Suprapubic skin (tissue), 4 donors: ENCODE data around the gene LPCAT3. TPM values are rescaled to one million over a fixed set of nuclear protein-coding genes. Genes with fewer than 3 reads are reported as not detected.

ENCODE experiments used
- DNase-seq, 2 donors: peaks; one replicate each; pipeline ENCODE4 v3.0.0-alpha.2; 2019; ENCODE audit warnings: low spot score in 2 of 2
- H3K27ac ChIP-seq: fragments of 200-600 bp; sonication (generic); one replicate; pipeline ENCODE4 v1.5.1; 2019
- H3K27me3 ChIP-seq: fragments of 200-600 bp; sonication (generic); one replicate; pipeline ENCODE4 v1.5.1; 2019
- H3K36me3 ChIP-seq: fragments of 200-600 bp; sonication (generic); one replicate; pipeline ENCODE4 v1.5.1; 2019
- H3K4me1 ChIP-seq: fragments of 200-600 bp; sonication (generic); one replicate; pipeline ENCODE4 v1.5.1; 2019
- H3K4me3 ChIP-seq: fragments of 200-600 bp; sonication (generic); one replicate; pipeline ENCODE4 v1.5.1; 2019; ENCODE audit warnings: mild to moderate bottlenecking
- H3K9me3 ChIP-seq: fragments of 200-600 bp; sonication (generic); one replicate; pipeline ENCODE4 v1.5.1; 2019
- EP300 ChIP-seq: sonication (generic); formaldehyde crosslinking; IDR thresholded peaks from one replicate; pipeline ENCODE4 v1.6.1; 2017; ENCODE audit warnings: antibody characterized with exemption
- POLR2A ChIP-seq, 2 donors: fragments of 450-650 bp; IDR thresholded peaks; one replicate each; pipeline ENCODE4 v1.6.1; 2017; ENCODE audit warnings: antibody characterized with exemption in 2 of 2, mild to moderate bottlenecking in 2 of 2, moderate library complexity in 2 of 2
- POLR2AphosphoS5 ChIP-seq, 3 donors: sonication (generic); formaldehyde crosslinking; IDR thresholded peaks; one replicate each; pipeline ENCODE4 v1.6.1; 2017; ENCODE audit warnings: antibody characterized with exemption in 3 of 3
- WGBS: methylation state at CpG from one replicate; pipeline ENCODE4 v1.1.5; 2018; 5-methylcytosine and 5-hydroxymethylcytosine counted together
- total RNA-seq, 4 donors: library from RNA; depleted of rRNA; stranded (reverse); fragments of >200 nt; gene quantifications; one replicate each; pipeline ENCODE4 v1.1.0, GENCODE V29; 2016
- TF ChIP-seq, protein P1 (sequence below), 2 donors: fragments of 200-600 bp in 1 of 2; fragments of 450-650 bp in 1 of 2; sonication (generic) in 1 of 2; IDR thresholded peaks; one replicate each; pipeline ENCODE4 v1.5.1; 2016 to 2019; ENCODE audit warnings: antibody characterized with exemption in 2 of 2, mild to moderate bottlenecking in 1 of 2, moderate library complexity in 1 of 2

The LPCAT3 gene
- total RNA-seq, 4 donors from 2014 or later, result 51.3 to 79.3 (median 56.8) TPM

DNA sequence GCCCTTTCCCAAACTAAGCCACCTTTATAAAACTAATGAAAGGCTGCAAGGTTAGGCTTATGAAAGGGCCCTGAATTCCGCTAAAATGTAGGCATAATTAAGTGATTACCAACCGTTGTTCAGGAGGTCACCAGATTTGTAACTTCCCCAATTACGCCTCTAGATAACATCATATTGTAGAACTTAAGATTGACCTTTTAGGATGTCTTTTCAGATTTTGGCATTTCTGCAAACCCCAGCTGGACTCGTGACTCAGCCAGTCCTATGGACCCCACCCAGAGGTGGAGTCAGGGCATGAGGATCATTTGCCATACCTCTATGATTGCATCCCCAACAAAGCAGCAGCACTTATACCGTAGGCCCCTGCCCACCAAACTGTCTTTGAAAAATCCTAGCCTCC is 3.7 kb upstream of the LPCAT3 start:
- TF ChIP-seq POLR2AphosphoS5 (IDR thresholded peaks at IDR 0.05) (no peak), POLR2A (IDR thresholded peaks at IDR 0.05) (no peak), EP300 (no peak)
- TF ChIP-seq, protein P1, sequence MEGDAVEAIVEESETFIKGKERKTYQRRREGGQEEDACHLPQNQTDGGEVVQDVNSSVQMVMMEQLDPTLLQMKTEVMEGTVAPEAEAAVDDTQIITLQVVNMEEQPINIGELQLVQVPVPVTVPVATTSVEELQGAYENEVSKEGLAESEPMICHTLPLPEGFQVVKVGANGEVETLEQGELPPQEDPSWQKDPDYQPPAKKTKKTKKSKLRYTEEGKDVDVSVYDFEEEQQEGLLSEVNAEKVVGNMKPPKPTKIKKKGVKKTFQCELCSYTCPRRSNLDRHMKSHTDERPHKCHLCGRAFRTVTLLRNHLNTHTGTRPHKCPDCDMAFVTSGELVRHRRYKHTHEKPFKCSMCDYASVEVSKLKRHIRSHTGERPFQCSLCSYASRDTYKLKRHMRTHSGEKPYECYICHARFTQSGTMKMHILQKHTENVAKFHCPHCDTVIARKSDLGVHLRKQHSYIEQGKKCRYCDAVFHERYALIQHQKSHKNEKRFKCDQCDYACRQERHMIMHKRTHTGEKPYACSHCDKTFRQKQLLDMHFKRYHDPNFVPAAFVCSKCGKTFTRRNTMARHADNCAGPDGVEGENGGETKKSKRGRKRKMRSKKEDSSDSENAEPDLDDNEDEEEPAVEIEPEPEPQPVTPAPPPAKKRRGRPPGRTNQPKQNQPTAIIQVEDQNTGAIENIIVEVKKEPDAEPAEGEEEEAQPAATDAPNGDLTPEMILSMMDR (IDR thresholded peaks at IDR 0.05), result no peak
- DNase-seq, result no peak
- Histone ChIP-seq H3K4me1 (peaks cover 19% of the 10 kb centered on the region), H3K27me3 (no peaks in the 10 kb centered on the region), H3K27ac (no peak overlapping the region), H3K4me3 (no peak overlapping the region), H3K36me3 (no peaks in the 10 kb centered on the region), H3K9me3 (no peaks in the 10 kb centered on the region)
- 64% methylated on average over 5 of the region's 5 CpGs for WGBS

DNA sequence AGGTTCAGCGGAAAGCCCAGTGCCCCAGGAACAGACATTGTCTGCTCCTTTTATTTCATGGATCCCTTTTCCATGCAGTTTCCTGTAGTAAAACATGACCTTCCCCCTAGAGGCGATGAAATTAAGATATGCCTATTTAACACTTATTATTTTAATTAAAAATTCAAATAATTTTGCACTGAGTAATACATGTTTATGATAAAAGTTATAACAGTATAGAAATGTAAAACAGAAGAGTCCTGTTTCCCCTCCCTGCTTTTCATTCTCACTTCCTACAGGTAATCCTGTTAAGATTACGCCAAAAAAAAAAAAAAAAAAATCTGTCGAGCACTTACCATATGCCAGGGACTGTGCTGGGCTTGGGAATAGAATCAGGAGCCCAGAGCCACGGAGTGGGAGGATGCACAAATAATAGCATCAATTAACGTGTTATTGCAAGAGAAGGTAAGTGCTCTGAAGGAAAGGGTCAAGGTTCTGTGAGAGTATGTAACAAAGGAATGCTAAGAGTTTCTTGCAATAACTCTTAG is 830 bp upstream of the LPCAT3 start:
- no peaks in the 10 kb centered on the region for H3K9me3 ChIP-seq
- WGBS, result 3% methylated on average over 6 of the region's 6 CpGs
- TF ChIP-seq, protein P1 (IDR thresholded peaks at IDR 0.05), result peak in 1 of 2 donors; percentile 8
- no peak for TF ChIP-seq EP300
- peak overlapping the region; percentile 95 for H3K27ac ChIP-seq
- DNase-seq, result no peak
- no peaks in the 10 kb centered on the region for H3K27me3 ChIP-seq
- H3K4me3 ChIP-seq, result peak overlapping the region; percentile 88
- H3K36me3 ChIP-seq, result no peaks in the 10 kb centered on the region
- peaks cover 35% of the 10 kb centered on the region for H3K4me1 ChIP-seq

DNA sequence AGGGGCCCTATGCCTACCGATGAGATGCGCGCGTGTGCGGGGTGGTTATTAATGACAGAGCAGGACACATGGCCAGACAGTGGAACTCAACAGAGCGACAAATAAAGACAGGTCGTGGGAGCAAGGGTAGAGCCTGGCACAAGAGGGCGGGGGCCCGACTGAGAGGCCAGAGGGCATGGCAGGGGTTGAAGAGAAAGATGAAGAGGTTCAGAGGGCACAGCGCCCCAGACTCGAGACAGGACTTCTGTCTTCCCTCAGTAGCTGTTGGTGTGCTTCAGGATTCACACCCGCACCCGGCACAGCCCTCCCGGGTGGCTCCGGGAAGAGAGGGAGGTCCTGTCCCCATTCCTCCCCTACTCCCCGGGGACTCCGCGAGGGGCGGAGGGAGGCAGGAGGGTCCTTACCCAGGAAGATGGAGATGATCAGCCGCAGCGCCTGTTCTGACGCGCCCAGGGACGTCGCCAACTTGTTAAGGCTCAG is 366 bp downstream of the LPCAT3 start:
- Histone ChIP-seq H3K36me3 (peaks cover 3% of the 10 kb centered on the region), H3K27me3 (no peaks in the 10 kb centered on the region), H3K4me3 (peak overlapping the region; percentile 88), H3K27ac (peak overlapping the region; percentile 95), H3K9me3 (no peaks in the 10 kb centered on the region), H3K4me1 (peaks cover 35% of the 10 kb centered on the region)
- DNase-seq, result peak in 1 of 2 donors; percentile 89
- 2% methylated on average over 25 of the region's 25 CpGs for WGBS
- TF ChIP-seq POLR2AphosphoS5 (IDR thresholded peaks at IDR 0.05) (no peak), EP300 (no peak), POLR2A (IDR thresholded peaks at IDR 0.05) (no peak)
- TF ChIP-seq, protein P1 (IDR thresholded peaks at IDR 0.05), result no peak

DNA sequence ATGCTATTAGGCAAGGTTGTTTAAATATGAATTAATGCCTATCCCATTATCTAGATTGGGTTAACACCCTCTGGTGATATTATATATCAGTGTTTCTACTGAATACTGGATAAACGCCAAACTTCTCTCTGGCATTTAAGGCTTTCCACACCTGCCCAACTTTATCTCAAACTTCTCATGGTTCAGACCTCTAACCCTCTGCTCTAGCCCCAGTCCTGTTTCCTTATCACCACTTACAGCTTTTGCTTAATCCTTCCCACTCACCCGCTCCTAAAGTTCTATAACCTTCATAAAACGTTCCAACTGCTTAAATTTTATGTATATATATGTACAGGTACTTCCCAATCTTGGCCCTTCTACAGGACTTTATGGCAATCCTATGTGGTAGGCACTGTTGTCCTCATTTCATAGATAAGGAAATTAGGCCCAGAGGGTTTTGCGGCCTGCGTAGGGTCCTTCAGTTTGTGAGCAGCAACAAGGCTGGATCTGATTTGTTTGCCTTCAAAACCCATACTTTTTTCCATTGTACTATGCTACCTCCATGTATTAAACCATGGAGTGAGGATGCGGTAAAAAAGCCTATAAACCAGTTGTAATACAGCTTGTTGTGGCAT is 1.2 kb downstream of the LPCAT3 start:
- TF ChIP-seq, protein P1 (IDR thresholded peaks at IDR 0.05), result no peak
- TF ChIP-seq EP300, result no peak
- TF ChIP-seq POLR2A (IDR thresholded peaks at IDR 0.05), result no peak
- TF ChIP-seq POLR2AphosphoS5 (IDR thresholded peaks at IDR 0.05), result no peak
- peak overlapping the region; percentile 95 for H3K27ac ChIP-seq
- no peaks in the 10 kb centered on the region for H3K9me3 ChIP-seq
- no peak for DNase-seq
- WGBS, result 58% methylated on average over 6 of the region's 6 CpGs
- peak overlapping the region; percentile 88 for H3K4me3 ChIP-seq
- peaks cover 35% of the 10 kb centered on the region for H3K4me1 ChIP-seq
- peaks cover 3% of the 10 kb centered on the region for H3K36me3 ChIP-seq
- no peaks in the 10 kb centered on the region for H3K27me3 ChIP-seq

DNA sequence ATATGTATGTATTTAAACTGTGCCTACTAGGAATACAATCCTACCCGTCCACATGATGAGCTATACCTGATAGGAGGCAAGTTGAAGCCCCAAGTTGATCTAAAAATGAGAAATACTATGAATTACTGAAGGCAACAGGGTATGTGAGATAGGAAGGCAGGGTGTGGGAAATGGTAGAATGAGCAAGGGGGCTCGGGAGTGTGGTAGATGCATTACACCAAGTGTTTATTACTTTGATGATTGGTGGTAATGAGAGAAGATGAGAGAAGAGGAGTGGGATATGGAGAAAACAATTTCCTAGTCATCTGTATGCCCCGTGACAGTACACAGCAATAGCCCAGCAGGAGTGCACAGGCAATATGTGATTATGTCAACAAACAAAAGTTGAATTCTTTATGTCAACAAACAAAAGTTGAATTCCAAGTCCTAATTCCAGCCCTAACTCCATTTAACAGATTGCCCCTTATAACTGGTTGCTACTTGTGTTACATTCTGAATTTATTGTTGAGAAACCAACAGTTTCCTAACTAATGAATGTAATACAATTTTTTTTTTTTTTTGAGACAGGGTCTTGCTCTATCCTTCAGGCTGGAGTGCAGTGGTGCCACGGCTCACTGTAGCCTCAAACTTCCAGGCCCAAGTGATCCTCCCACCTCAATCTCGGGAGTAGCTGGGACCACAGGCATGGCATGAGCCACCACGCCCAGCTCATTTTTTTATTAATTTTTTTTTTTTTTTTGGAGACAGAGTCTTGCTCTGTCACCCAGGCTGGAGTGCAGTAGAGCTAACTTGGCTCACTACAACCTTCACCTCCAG is 2.5 kb downstream of the LPCAT3 start:
- H3K9me3 ChIP-seq, result no peaks in the 10 kb centered on the region
- H3K27ac ChIP-seq, result no peak overlapping the region
- no peak for DNase-seq
- TF ChIP-seq, protein P1 (IDR thresholded peaks at IDR 0.05), result no peak
- no peak for TF ChIP-seq POLR2AphosphoS5 (IDR thresholded peaks at IDR 0.05)
- TF ChIP-seq EP300, result no peak
- no peak for TF ChIP-seq POLR2A (IDR thresholded peaks at IDR 0.05)
- H3K4me1 ChIP-seq, result peaks cover 35% of the 10 kb centered on the region
- peaks cover 8% of the 10 kb centered on the region for H3K36me3 ChIP-seq
- H3K4me3 ChIP-seq, result no peak overlapping the region
- H3K27me3 ChIP-seq, result no peaks in the 10 kb centered on the region
- WGBS, result 63% methylated on average over 6 of the region's 6 CpGs
